ENCODE data around the gene SUV39H2.
A peak's percentile ranks its signal among the peaks of the same experiment; 100 is the strongest.
"Not testable (repeated sequence)": the region's sequence is repeated elsewhere in the genome, so short reads cannot be mapped to it uniquely, and the experiment has no call there.

Gene SUV39H2

GRCh38 chr10:14876764-14877163, 1.9 kb upstream of the SUV39H2 start:
- no peak for DNase-seq (ENCODE audit: low spot score)

DNA sequence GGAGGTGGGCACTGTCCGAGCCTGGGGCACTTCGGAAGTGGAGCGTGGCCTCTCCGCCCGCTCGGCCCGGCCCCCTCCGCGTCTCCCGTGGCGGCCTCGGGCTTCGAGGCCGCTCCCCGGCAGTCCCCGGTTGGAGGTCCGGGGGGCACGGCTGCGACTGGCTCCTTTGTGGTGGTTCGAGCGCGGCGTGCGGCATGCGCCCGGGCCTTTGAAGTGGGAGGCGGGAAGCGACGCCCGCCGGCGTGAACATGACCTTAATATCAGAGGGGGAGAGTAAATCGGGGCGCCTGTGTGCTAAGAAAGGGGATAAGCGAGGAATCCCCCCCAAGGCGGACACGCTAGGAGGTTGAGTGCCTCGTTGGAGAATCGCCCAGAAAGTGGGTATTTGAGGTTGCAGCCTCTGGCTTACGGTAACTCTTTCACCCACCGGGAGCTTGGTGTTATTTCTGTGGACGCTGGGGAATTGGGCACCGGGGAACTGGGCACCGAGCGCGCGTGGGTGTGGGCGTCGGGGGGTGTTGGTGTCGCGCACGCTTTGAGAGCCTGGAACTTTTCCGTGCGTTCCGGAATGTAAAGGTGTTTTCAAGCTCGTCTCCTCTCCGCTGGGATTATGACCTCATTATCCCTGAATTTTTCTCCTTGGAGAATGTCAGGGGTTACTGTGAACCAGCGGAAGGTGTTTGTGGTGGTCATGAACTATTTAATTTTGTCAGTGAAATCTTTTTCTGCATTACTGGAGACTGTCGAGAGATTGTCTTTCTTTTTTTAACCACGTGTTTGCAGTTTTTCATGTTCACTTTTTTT, 660 bp downstream of the SUV39H2 start:
- peak; percentile 43 for DNase-seq (ENCODE audit: low spot score)

DNA sequence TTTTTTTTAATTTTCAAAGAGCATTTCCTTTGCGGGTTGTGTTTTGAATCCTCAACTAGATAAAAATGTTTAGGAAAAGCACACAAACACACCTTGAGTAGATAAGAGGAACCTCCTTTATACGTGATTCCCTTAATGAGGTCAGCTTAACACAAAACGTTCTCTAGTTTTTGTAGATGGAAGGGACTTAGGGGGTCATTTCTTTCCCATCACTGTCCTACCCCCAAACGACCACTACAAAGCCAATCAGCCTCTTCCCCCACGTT, 1.2 kb downstream of the SUV39H2 start:
- DNase-seq (ENCODE audit: low spot score) = no peak

DNA sequence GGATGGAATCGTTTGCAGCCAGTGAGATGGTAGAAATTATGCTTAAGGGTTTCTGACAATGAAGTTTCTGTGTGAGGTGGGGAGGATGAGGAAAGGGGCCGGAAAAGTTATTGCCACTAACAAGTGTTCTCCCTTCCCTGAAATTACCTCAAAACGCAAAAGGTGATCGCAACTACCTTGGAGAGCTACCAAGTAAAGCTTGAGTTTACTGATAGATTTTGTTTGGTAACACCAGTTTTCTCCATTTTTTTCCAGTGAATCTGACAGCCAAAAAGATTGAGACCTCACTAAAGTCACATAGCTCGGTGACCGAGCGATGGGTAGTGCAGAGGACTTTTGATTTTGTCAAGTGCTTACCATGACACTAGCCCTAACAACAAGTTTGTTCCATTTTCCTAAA, 1.6 kb downstream of the SUV39H2 start:
- DNase-seq (ENCODE audit: low spot score) = no peak

DNA sequence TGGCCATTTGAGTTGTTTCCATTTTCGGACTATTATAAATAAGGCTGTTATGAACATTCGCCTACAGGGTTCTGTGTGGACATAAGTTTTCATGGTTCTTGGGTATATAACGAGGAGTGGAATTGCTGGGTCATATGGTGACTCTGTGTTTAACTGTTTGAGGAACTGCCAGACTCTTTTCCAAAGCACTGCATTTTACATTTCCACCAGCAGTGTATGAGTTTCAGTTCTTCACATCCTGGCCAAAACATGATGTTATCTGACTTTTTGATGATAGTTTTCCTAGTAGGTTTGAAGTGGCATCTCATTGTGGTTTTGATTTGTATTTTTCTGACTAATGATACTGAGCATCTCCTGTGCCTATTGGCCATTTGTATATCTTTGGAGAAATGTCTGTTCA, 5.4 kb downstream of the SUV39H2 start:
- DNase-seq (ENCODE audit: low spot score) = no peak

DNA sequence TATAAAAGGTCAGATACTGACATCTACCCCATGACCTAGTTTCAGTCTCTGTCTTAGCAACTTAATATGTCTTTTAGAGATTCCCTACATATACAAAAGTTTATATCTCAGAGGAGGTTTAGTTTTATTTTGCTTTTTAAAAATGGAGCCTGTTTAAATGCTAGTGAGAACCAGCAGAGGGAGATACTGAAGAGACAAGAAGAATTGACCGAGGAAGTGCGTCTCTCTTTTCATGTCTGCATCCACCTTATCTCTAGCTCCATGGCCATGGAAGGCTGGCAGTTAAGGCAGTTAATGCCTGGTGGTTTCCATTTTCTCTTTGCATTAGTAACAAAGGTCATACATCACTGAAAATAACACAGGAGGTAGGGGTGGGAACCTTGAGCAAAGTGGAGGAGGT, 10.7 kb downstream of the SUV39H2 start:
- DNase-seq (ENCODE audit: low spot score) = no peak

DNA sequence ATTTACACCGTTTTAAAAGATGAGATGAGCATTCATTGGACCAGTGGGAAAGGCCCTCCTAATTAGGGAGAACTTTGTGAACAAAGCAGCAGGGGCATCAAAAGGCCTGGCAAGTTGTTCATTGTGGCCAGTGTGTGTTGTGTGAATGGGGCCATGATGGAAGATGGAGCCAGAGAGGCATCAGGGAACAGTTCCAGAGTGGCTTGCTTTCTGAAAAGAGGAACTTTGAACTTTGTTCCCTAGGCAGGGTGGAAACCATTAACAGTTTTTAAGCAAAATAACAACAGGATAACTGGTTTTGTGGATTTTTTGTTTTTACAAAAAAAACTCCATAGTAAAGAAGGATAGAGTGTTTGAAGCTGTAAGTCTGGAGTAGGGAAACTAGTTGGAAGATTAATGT, 12.5 kb downstream of the SUV39H2 start:
- no peak for DNase-seq (ENCODE audit: low spot score)

GRCh38 chr10:14904316-14904732, 25.7 kb downstream of the SUV39H2 start:
- peak; percentile 40 for DNase-seq (ENCODE audit: low spot score)

- no peak for DNase-seq (ENCODE audit: low spot score)
These were observed 26.2 kb downstream of the SUV39H2 start for GRCh38 chr10:14904864-14905263.

- DNase-seq (ENCODE audit: low spot score) = no peak
These were observed 27.2 kb downstream of the SUV39H2 start for GRCh38 chr10:14905890-14906289.

DNA sequence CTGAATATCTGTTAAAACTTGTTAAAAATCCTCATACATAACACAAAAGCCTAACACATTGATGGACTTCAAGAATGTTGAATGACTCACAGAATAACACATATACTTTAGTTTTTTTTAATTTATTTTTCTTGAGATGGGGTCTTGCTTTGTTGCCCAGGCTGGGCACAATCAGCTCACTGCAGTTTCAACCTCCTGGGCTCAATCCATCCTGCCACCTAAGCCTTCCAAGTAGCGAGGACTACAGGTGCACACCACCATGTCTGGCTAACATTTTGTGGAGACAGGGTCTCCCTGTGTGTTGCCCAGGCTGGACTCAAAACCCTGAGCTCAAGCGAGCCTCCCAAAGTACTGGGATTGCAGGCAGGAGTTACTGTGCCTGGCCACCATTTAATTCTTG, 28.1 kb downstream of the SUV39H2 start:
- no peak for DNase-seq (ENCODE audit: low spot score)

DNA sequence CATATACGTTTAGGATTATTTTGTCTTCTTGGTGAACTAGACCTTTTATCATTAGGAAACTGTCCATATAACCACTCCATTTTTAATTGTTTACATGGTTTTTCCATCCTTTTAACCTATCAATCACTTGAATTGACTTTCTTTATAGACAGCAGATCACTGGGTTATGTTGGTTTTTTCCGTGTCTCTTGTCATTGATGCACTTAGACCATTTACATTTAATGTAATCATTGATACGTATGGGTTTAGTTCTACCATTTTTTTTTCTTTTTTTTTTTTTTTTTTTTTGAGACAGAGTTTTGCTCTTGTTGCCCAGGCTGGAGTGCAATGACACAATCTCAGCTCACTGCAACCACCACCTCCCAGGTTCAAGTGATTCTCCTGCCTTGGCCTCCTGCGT, 28.9 kb downstream of the SUV39H2 start:
- not testable (repeated sequence) for DNase-seq (ENCODE audit: low spot score)

DNA sequence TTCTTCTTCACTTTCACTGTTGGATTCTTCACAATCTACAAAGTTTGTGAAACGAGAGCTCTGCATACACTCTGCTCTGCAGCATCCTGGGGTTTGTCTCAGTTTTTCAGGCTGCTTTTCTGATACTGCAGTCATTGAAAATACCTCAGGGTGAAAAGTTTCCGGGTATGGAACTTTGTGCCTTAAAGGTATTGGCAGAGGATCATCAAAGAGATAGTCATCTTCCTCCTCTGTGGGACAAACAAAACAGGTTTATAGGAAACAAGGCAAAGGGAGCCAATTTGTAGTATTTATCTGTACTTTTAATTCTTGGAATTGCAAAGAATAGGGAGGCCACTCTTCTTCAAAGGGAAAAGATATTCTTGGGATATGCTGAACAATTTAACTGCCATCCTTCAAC, 30.4 kb downstream of the SUV39H2 start:
- no peak for DNase-seq (ENCODE audit: low spot score)

GRCh38 chr10:14910953-14911352, 32.3 kb downstream of the SUV39H2 start:
- DNase-seq (ENCODE audit: low spot score) = no peak

GRCh38 chr10:14911801-14912200, 33.1 kb downstream of the SUV39H2 start:
- DNase-seq (ENCODE audit: low spot score) = no peak

DNA sequence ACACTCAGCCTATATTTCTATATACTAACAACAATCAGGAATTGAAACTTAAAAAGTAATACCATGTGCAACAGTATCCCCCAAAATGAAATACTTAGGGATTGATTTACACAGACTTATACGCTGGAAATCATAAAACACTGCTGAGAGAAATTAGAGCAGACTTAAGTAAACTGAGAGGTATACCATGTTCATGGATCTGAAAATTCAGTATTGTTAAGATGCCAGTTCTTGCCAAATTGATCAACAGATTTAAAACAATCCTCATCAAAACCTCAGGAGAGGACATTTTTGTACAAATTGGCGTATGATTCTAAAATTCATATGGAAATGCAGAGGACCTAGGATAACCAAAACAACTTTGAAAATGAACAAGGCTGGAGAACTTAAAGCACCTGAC, 37.9 kb downstream of the SUV39H2 start:
- no peak for DNase-seq (ENCODE audit: low spot score)

DNA sequence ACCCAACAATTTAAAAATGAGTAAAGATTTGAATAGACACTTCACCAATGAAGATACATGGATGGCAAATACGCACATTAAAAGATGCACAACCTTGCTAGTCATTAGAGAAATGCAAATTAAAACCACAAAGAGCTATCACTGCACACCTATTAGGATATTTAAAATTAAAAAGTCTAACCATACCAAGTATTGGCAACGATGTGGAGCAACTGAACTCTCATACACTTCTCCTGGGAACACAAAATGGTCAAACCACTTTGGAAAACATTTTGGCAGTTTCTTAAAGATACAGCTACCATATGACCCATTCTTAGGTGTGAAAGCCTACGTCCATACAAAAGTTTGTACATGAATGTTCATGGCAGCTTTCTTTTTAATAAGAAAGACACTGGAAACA, 39.2 kb downstream of the SUV39H2 start:
- DNase-seq (ENCODE audit: low spot score) = no peak

DNA sequence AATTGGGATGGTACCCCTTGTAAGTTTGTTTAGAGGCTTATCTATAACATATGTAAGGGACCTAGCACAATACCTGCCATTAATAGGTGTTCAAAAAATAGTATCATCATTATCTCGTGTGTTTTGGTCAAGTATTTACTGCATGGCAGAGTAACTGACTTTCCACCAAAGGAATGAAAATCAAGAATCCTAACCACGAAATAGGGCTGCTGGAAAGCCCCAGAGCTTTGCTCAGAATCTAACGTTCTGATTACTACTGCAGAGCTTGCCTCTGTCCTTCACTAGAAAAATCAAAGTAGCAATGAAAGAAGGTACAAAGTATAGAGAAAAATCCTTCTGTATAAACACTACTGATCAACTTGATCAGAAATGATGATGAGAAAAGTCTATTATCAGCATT, 40.3 kb downstream of the SUV39H2 start:
- no peak for DNase-seq (ENCODE audit: low spot score)

- no peak for DNase-seq (ENCODE audit: low spot score)
These were observed 45.3 kb downstream of the SUV39H2 start for GRCh38 chr10:14924013-14924412.

DNA sequence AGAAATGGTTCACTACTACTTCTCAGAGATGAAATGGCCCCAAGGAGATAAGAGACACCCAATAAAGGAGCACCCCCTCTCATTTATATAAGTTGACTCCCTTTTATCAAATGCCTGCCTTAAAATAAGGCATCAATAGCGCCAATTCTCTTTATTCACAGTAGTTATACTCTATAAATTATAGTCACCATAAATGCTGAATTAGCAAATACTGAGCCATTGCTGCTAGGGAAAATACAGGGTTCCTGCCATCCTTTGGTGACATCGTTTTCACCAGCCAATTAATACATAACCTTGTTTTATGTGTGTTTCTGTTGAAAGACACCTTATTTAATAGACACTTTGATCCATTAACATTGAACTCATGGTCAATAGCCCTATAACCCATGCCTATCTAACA, 46.6 kb downstream of the SUV39H2 start:
- no peak for DNase-seq (ENCODE audit: low spot score)

- DNase-seq (ENCODE audit: low spot score) = no peak
These were observed 47.4 kb downstream of the SUV39H2 start for GRCh38 chr10:14926061-14926470.

DNA sequence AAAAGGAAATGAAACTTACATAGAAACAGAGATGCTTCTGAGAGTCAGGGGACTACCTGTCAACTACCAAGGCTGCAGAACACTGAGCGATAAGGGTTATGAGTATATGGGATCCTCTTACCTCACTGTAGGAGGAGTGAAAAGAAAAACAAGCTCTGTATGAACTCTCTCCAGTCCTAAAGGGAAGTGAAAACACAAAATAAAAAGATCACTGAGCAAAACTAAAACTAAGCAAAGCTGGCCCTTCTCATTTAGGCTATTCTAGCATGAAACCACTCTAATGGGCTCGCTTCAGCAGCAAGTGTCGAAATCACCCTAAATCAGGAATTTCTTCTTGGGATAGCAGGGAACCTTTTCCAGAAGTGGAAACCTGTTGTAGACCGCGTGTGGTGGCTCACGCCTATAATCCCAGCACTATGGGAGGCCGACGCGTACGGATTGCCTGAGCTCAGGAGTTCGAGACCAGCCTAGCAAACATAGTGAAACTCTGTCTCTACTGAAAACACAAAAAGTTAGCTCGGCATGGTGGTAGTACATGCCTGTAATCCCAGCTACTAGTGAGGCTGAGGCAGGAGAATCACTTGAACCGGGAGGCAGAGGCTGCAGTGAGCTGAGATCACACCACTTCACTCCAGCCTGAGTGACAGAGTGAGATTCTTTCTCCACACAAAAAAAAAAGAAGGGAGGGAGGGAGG, 48.2 kb downstream of the SUV39H2 start:
- no peak for DNase-seq (ENCODE audit: low spot score)

DNA sequence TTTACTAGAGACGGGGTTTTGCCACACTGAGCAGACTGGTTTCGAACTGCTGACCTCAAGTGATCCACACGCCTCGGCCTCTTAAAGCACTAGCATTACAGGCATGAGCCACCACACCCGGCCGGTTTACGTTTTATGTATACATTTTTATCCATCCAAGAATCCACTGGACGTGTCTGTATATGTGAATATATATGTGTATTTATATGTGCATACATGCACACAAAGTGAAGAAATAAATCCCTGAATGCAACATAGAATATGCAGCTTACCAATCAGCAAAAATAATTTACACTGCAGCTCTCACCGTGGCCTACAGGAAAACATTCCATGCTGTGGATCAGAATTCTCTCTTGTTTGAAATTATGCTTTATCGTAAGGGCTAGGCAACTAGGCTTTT, 51.9 kb downstream of the SUV39H2 start:
- DNase-seq (ENCODE audit: low spot score) = no peak

DNA sequence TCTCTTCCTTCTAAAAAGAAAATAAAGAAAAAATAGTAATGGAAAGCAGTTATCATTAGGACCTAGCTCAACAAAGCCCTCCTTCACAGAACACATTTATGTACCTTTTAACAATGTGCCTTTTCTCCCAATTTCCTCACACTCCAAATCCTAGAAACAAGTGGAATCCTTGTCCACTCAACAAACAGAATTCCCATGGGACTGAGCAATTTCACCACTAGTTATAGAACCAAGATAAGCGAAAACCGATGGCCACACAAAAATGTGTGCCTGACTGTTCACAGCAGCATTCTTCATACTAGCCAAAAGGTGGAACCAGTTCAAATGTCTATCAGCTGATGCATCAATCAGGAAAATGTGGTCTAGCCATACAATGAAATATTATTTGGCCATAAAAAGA, 57.9 kb downstream of the SUV39H2 start:
- no peak for DNase-seq (ENCODE audit: low spot score)
